Endothelial cell (in vitro differentiated cells): ENCODE results near the gene MVP. TPM values are rescaled to one million over a fixed set of nuclear protein-coding genes. Genes with fewer than 3 reads are reported as not detected.

Source experiments
- DNase-seq: peaks from one replicate; pipeline ENCODE4 v3.0.0; 2021; ENCODE audit warnings: low spot score
- H3K27ac Mint-ChIP-seq: one replicate; pipeline ENCODE4 v1.8.0; 2021; ENCODE audit warnings: mixed read lengths, inconsistent platforms; ENCODE audit not compliant: unreplicated experiment
- H3K27me3 Mint-ChIP-seq: one replicate; pipeline ENCODE4 v1.8.0; 2021; ENCODE audit warnings: mild to moderate bottlenecking, moderate library complexity, mixed read lengths, inconsistent platforms; ENCODE audit not compliant: unreplicated experiment
- H3K36me3 Mint-ChIP-seq: one replicate; pipeline ENCODE4 v1.8.0; 2021; ENCODE audit warnings: mild to moderate bottlenecking, low read depth, mixed read lengths, inconsistent platforms; ENCODE audit not compliant: unreplicated experiment
- H3K4me1 Mint-ChIP-seq: one replicate; pipeline ENCODE4 v1.8.0; 2021; ENCODE audit warnings: mild to moderate bottlenecking, mixed read lengths, inconsistent platforms; ENCODE audit not compliant: unreplicated experiment
- H3K4me3 Mint-ChIP-seq: one replicate; pipeline ENCODE4 v1.8.0; 2021; ENCODE audit warnings: mild to moderate bottlenecking, mixed read lengths, inconsistent platforms; ENCODE audit not compliant: unreplicated experiment
- H3K9me3 Mint-ChIP-seq: one replicate; pipeline ENCODE4 v1.8.0; 2021; ENCODE audit warnings: mixed read lengths, inconsistent platforms; ENCODE audit not compliant: unreplicated experiment
- total RNA-seq: library from RNA; stranded (reverse); fragmentation: NEBNext Ultra II Directional; extraction: Animal tissue kit (Norgen Biotek cat#: 25700); gene quantifications from one replicate; pipeline ENCODE4 v1.2.1, GENCODE V29; 2021; ENCODE audit not compliant: unreplicated experiment
- TF ChIP-seq, protein P1 (sequence below): fragments of 200-600 bp; sonication (generic); IDR thresholded peaks from one replicate; pipeline ENCODE4 v1.5.0; 2021; ENCODE audit warnings: antibody characterized with exemption; ENCODE audit not compliant: unreplicated experiment

The MVP gene
- total RNA-seq, 1 donor from 2014 or later = 2.0 TPM

DNA sequence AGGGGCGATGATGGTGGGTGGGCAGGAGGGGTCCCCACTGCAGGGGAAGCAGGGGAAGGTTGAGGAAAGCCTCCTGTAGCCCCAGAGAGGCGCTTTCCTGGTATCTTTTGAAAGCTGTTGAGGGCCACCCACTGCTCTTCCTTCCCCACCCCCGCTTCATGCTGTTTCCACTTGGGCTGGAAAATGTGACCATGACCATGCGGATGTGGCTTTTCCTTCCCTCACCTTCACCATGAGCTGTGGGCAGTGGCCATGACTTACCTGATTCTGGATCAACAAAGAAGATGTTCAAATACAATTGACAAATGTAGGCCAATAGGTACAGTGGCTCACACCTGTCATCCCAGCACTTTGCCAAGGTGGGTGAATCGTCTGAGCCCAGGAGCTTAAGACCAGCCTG lies 13.8 kb downstream of the MVP start:
- TF ChIP-seq, protein P1, sequence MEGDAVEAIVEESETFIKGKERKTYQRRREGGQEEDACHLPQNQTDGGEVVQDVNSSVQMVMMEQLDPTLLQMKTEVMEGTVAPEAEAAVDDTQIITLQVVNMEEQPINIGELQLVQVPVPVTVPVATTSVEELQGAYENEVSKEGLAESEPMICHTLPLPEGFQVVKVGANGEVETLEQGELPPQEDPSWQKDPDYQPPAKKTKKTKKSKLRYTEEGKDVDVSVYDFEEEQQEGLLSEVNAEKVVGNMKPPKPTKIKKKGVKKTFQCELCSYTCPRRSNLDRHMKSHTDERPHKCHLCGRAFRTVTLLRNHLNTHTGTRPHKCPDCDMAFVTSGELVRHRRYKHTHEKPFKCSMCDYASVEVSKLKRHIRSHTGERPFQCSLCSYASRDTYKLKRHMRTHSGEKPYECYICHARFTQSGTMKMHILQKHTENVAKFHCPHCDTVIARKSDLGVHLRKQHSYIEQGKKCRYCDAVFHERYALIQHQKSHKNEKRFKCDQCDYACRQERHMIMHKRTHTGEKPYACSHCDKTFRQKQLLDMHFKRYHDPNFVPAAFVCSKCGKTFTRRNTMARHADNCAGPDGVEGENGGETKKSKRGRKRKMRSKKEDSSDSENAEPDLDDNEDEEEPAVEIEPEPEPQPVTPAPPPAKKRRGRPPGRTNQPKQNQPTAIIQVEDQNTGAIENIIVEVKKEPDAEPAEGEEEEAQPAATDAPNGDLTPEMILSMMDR = no peak
- peaks cover 2% of the 10 kb centered on the region for H3K27me3 Mint-ChIP-seq

GRCh38 chr16:29835926-29836325 lies 15.7 kb downstream of the MVP start:
- peaks cover 2% of the 10 kb centered on the region for H3K27me3 Mint-ChIP-seq
- H3K4me1 Mint-ChIP-seq = no peaks in the 10 kb centered on the region
- no peaks in the 10 kb centered on the region for H3K9me3 Mint-ChIP-seq
- no peak for DNase-seq
- TF ChIP-seq, protein P1 = no peak
- H3K27ac Mint-ChIP-seq = no peak overlapping the region
- H3K36me3 Mint-ChIP-seq = no peaks in the 10 kb centered on the region
- H3K4me3 Mint-ChIP-seq = no peak overlapping the region

More for the DNA sequence above, 13.8 kb downstream of the MVP start:
- Mint-ChIP-seq H3K36me3 (no peaks in the 10 kb centered on the region), H3K27ac (no peak overlapping the region), H3K4me3 (no peak overlapping the region), H3K9me3 (no peaks in the 10 kb centered on the region), H3K4me1 (no peaks in the 10 kb centered on the region)
- no peak for DNase-seq

- DNase-seq = no peak
- TF ChIP-seq, protein P1 = no peak
- Mint-ChIP-seq H3K27ac (no peak overlapping the region), H3K27me3 (peaks cover 2% of the 10 kb centered on the region), H3K4me1 (no peaks in the 10 kb centered on the region), H3K4me3 (no peak overlapping the region), H3K9me3 (no peaks in the 10 kb centered on the region), H3K36me3 (no peaks in the 10 kb centered on the region)
Observed at GRCh38 chr16:29836623-29837022, 16.4 kb downstream of the MVP start.

- no peak for DNase-seq
- TF ChIP-seq, protein P1 = no peak
- Mint-ChIP-seq H3K27me3 (peaks cover 2% of the 10 kb centered on the region), H3K9me3 (no peaks in the 10 kb centered on the region), H3K4me3 (no peak overlapping the region), H3K36me3 (no peaks in the 10 kb centered on the region), H3K4me1 (no peaks in the 10 kb centered on the region), H3K27ac (no peak overlapping the region)
Observed at GRCh38 chr16:29837841-29838240, 17.6 kb downstream of the MVP start.

- H3K4me1 Mint-ChIP-seq = no peaks in the 10 kb centered on the region
- peaks cover 2% of the 10 kb centered on the region for H3K27me3 Mint-ChIP-seq
- H3K9me3 Mint-ChIP-seq = no peaks in the 10 kb centered on the region
- no peak overlapping the region for H3K27ac Mint-ChIP-seq
- no peaks in the 10 kb centered on the region for H3K36me3 Mint-ChIP-seq
- TF ChIP-seq, protein P1 = no peak
- H3K4me3 Mint-ChIP-seq = no peak overlapping the region
- no peak for DNase-seq
Observed at GRCh38 chr16:29839822-29840221, 19.6 kb downstream of the MVP start.
